ENCODE data around the gene RWDD3. TPM values are rescaled to one million over a fixed set of nuclear protein-coding genes. Genes with fewer than 3 reads are reported as not detected.

RWDD3 gene
- total RNA-seq, 1 donor = 11.2 TPM

DNA sequence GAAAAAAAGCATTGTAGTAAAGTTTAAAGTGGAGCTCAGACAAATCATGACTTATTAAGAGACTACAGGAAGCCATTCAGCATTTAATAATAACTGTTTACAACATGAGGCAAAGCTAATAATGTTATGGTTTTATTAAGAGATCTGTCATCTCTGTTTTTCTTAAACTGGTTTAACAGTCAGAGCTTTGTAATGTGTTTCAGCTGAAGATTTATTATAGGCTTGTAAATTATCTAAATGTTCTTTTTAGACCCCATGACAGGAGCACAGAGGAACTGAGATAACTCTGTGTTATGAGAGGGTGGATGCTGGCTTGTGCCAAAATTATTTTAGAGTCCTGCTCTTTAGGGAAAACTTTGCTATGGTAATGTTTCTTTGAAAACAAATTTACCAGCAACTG is 38.0 kb upstream of the RWDD3 start:
- DNase-seq (ENCODE audit: insufficient read length, low spot score, missing footprints) = no peak
- Histone ChIP-seq H3K4me2 (ENCODE audit: insufficient read depth, low read length) (no peak overlapping the region), H3K27me3 (ENCODE audit: insufficient read depth, low read length) (no peaks in the 10 kb centered on the region), H3K27ac (ENCODE audit: low read depth, low read length) (no peak overlapping the region), H3K4me1 (ENCODE audit: insufficient read depth, low read length) (no peaks in the 10 kb centered on the region), H3K36me3 (ENCODE audit: insufficient read depth, low read length) (no peaks in the 10 kb centered on the region), H4K20me1 (ENCODE audit: insufficient read depth, low read length) (no peaks in the 10 kb centered on the region), H2AFZ (ENCODE audit: low read length) (no peak overlapping the region), H3K4me3 (ENCODE audit: insufficient read depth, low read length) (no peak overlapping the region), H3K9me3 (ENCODE audit: low read depth, low read length) (no peaks in the 10 kb centered on the region), H3K79me2 (ENCODE audit: insufficient read depth, low read length) (no peaks in the 10 kb centered on the region)
- TF ChIP-seq, protein P1, sequence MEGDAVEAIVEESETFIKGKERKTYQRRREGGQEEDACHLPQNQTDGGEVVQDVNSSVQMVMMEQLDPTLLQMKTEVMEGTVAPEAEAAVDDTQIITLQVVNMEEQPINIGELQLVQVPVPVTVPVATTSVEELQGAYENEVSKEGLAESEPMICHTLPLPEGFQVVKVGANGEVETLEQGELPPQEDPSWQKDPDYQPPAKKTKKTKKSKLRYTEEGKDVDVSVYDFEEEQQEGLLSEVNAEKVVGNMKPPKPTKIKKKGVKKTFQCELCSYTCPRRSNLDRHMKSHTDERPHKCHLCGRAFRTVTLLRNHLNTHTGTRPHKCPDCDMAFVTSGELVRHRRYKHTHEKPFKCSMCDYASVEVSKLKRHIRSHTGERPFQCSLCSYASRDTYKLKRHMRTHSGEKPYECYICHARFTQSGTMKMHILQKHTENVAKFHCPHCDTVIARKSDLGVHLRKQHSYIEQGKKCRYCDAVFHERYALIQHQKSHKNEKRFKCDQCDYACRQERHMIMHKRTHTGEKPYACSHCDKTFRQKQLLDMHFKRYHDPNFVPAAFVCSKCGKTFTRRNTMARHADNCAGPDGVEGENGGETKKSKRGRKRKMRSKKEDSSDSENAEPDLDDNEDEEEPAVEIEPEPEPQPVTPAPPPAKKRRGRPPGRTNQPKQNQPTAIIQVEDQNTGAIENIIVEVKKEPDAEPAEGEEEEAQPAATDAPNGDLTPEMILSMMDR (IDR thresholded peaks at IDR 0.05; ENCODE audit: extremely low read depth, low read depth, low read length) = no peak

DNA sequence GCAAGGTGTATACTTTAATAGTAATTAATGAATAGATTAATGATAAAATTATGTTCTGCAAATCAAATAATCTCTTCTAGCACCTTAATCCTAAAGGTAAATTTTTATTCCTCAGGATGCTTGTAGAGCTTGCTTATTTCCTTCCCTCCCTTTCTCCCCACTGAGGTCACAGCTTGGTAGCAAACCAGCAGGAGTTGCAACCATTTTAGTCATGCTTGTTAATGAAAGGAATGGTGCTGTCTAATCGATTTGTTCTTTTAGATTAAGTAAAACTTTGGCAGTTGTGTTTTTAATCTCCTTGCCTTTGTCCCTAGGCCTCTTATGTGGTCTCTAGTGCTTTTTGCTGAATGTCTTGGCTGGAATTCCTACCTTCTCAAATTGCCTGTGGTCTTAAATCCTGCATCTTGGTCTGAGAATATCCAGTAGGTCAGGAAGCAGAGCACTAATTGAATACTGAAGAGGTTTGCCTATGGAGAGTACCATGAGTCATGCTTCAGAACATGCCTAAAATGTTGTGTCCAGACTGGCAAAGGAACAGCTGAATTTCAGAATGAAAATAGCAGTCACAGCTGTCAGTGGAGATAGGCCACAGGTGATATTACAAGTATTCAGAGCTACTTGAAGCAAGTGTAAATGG is 36.3 kb upstream of the RWDD3 start:
- Histone ChIP-seq H3K9me3 (ENCODE audit: low read depth, low read length) (no peaks in the 10 kb centered on the region), H3K4me3 (ENCODE audit: insufficient read depth, low read length) (no peak overlapping the region), H3K4me1 (ENCODE audit: insufficient read depth, low read length) (no peaks in the 10 kb centered on the region), H3K36me3 (ENCODE audit: insufficient read depth, low read length) (no peaks in the 10 kb centered on the region), H3K79me2 (ENCODE audit: insufficient read depth, low read length) (no peaks in the 10 kb centered on the region), H3K4me2 (ENCODE audit: insufficient read depth, low read length) (no peak overlapping the region), H3K27me3 (ENCODE audit: insufficient read depth, low read length) (no peaks in the 10 kb centered on the region), H4K20me1 (ENCODE audit: insufficient read depth, low read length) (no peaks in the 10 kb centered on the region), H3K27ac (ENCODE audit: low read depth, low read length) (no peak overlapping the region), H2AFZ (ENCODE audit: low read length) (no peak overlapping the region)
- TF ChIP-seq, protein P1 (IDR thresholded peaks at IDR 0.05; ENCODE audit: extremely low read depth, low read depth, low read length) = no peak
- no peak for DNase-seq (ENCODE audit: insufficient read length, low spot score, missing footprints)

DNA sequence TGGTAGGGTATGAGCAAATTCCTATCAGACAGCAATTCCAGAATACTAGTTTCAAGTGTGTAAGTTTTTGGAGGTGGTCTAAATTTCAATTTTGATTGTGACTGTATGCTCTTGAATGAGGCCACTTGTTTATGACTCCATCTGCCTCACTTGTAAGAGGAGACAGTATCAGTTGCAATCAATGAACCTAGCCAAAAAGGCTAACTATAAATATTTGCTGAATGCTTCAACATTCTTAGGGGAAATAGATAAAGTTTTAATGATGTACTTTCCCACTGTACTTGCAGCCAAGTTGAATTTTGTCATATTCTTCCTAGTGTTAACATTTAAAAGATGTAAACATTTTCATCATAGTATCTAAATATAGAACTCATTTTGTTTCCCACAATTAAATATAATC is 32.1 kb upstream of the RWDD3 start:
- Histone ChIP-seq H3K4me3 (ENCODE audit: insufficient read depth, low read length) (no peak overlapping the region), H4K20me1 (ENCODE audit: insufficient read depth, low read length) (no peaks in the 10 kb centered on the region), H3K36me3 (ENCODE audit: insufficient read depth, low read length) (no peaks in the 10 kb centered on the region), H3K9me3 (ENCODE audit: low read depth, low read length) (no peaks in the 10 kb centered on the region), H3K4me2 (ENCODE audit: insufficient read depth, low read length) (no peak overlapping the region), H3K27me3 (ENCODE audit: insufficient read depth, low read length) (no peaks in the 10 kb centered on the region), H2AFZ (ENCODE audit: low read length) (no peak overlapping the region), H3K79me2 (ENCODE audit: insufficient read depth, low read length) (no peaks in the 10 kb centered on the region), H3K27ac (ENCODE audit: low read depth, low read length) (no peak overlapping the region), H3K4me1 (ENCODE audit: insufficient read depth, low read length) (no peaks in the 10 kb centered on the region)
- DNase-seq (ENCODE audit: insufficient read length, low spot score, missing footprints) = no peak
- TF ChIP-seq, protein P1 (IDR thresholded peaks at IDR 0.05; ENCODE audit: extremely low read depth, low read depth, low read length) = no peak

DNA sequence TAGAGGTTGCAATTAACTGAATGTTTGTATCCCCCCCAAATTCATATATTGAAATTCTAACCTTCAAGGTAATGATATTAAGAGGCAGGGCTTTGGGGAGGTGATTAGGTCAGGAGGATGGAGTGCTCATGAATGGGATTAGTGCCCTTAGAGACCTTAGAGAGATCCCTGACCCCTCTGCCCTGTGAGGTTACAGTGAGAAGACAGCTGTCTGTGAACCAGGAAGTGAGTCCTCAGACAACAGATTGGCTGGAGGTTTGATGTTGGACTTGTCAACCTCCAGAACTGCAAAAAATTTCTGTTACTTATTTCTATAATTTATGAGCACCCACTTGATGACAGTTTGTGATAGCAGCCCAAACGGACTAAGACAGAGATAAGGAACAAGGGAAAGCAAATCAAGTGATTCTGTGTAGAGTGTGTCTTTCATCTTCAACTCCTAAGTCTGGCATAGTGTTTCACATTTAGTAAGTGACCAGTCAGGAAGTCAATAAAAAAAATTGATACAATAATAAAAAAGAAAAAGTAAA is 30.0 kb upstream of the RWDD3 start:
- no peak overlapping the region for H3K4me2 ChIP-seq (ENCODE audit: insufficient read depth, low read length)
- TF ChIP-seq, protein P1 (IDR thresholded peaks at IDR 0.05; ENCODE audit: extremely low read depth, low read depth, low read length) = no peak
- H3K4me1 ChIP-seq (ENCODE audit: insufficient read depth, low read length) = no peaks in the 10 kb centered on the region
- no peaks in the 10 kb centered on the region for H3K9me3 ChIP-seq (ENCODE audit: low read depth, low read length)
- no peaks in the 10 kb centered on the region for H3K27me3 ChIP-seq (ENCODE audit: insufficient read depth, low read length)
- H3K4me3 ChIP-seq (ENCODE audit: insufficient read depth, low read length) = no peak overlapping the region
- DNase-seq (ENCODE audit: insufficient read length, low spot score, missing footprints) = no peak
- H2AFZ ChIP-seq (ENCODE audit: low read length) = no peak overlapping the region
- no peaks in the 10 kb centered on the region for H3K36me3 ChIP-seq (ENCODE audit: insufficient read depth, low read length)
- H3K27ac ChIP-seq (ENCODE audit: low read depth, low read length) = no peak overlapping the region
- no peaks in the 10 kb centered on the region for H4K20me1 ChIP-seq (ENCODE audit: insufficient read depth, low read length)
- H3K79me2 ChIP-seq (ENCODE audit: insufficient read depth, low read length) = no peaks in the 10 kb centered on the region

Data from osteoblast (primary cell).